Tibial nerve (tissue), 4 donors: Measurements from ENCODE around the gene ZCCHC18. TPM values are rescaled to one million over a fixed set of nuclear protein-coding genes. Genes with fewer than 3 reads are reported as not detected.
A peak's percentile ranks its signal among the peaks of the same experiment; 100 is the strongest.

Experiments used
- DNase-seq, 2 donors: peaks; one replicate each; pipeline ENCODE4 v3.0.0-alpha.2; 2019; ENCODE audit warnings: low spot score in 2 of 2
- H3K27ac ChIP-seq, 4 donors: fragments of 200-600 bp; sonication (generic) in 3 of 4; one replicate each; pipeline ENCODE4 v1.5.1; 2017 to 2019; ENCODE audit warnings: mild to moderate bottlenecking in 1 of 4
- H3K27me3 ChIP-seq, 2 donors: fragments of 200-600 bp; sonication (generic) in 1 of 2; one replicate each; pipeline versions ENCODE4 v1.5.1 to v1.6.0; 2017 to 2019
- H3K36me3 ChIP-seq, 3 donors: fragments of 200-600 bp; sonication (generic); one replicate each; pipeline ENCODE4 v1.5.1; 2018 to 2019
- H3K4me1 ChIP-seq, 4 donors: fragments of 200-600 bp; sonication (generic) in 3 of 4; one replicate each; pipeline ENCODE4 v1.5.1; 2017 to 2019
- H3K4me3 ChIP-seq, 4 donors: fragments of 200-600 bp; sonication (generic) in 3 of 4; one replicate each; pipeline ENCODE4 v1.5.1; 2017 to 2019; ENCODE audit warnings: mild to moderate bottlenecking in 1 of 4, moderate library complexity in 1 of 4
- H3K9me3 ChIP-seq, 4 donors: fragments of 200-600 bp; sonication (generic) in 3 of 4; one replicate each; pipeline ENCODE4 v1.5.1; 2017 to 2019
- CTCF ChIP-seq, 5 experiments: fragments of 200-600 bp in 3 of 5; fragments of 450-650 bp in 2 of 5; sonication (generic) in 3 of 5; IDR thresholded peaks; one replicate each; pipeline ENCODE4 v1.5.1; 2016 to 2019; ENCODE audit warnings: antibody characterized with exemption in 5 of 5, mild to moderate bottlenecking in 3 of 5, moderate library complexity in 2 of 5
- EP300 ChIP-seq, 2 donors: sonication (generic); formaldehyde crosslinking; IDR thresholded peaks; one replicate each; pipeline ENCODE4 v1.6.1; 2017; ENCODE audit warnings: antibody characterized with exemption in 2 of 2, mild to moderate bottlenecking in 1 of 2
- POLR2A ChIP-seq, 2 donors: fragments of 450-650 bp; IDR thresholded peaks; one replicate each; pipeline ENCODE4 v1.6.1; 2017; ENCODE audit warnings: antibody characterized with exemption in 2 of 2, mild to moderate bottlenecking in 2 of 2, moderate library complexity in 2 of 2
- WGBS, 2 donors: methylation state at CpG; one replicate each; pipeline ENCODE4 v1.1.5; 2018; 5-methylcytosine and 5-hydroxymethylcytosine counted together
- total RNA-seq, 4 donors: library from RNA; depleted of rRNA; stranded (reverse); fragments of >200 nt; gene quantifications; one replicate each; pipeline ENCODE4 v1.1.0, GENCODE V29; 2016

Gene ZCCHC18
- total RNA-seq, 4 donors from 2014 or later, result 1.3 to 3.3 (median 1.7) TPM

DNA sequence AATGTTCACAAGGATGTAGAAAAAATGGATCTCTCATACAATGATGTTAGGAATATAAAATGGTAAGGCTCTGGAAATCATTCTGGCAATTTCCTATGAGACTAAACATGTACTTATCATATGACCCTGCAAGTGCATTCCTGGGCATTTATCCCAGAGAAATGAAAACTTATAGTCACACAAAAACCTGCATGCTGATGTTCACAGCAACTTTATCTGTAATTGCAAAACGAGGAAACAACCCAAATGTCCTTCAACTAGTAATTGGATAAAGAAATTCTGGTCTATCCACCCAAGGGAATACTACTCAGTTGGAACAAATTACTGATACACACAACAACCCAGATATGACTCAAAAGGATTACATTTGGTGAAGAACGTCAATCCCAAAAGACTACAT, 14.5 kb downstream of the ZCCHC18 start:
- WGBS, 2 donors, result 48 to 56% methylated on average over 2 of the region's 2 CpGs
- H3K27me3 ChIP-seq, result peaks cover 0 to 12% of the 10 kb centered on the region in 2 donors
- TF ChIP-seq EP300 (IDR thresholded peaks at IDR 0.05), result no peak
- no peak for TF ChIP-seq POLR2A (IDR thresholded peaks at IDR 0.05)
- no peak for TF ChIP-seq CTCF (IDR thresholded peaks at IDR 0.05)
- H3K9me3 ChIP-seq, result no peaks in the 10 kb centered on the region
- no peak overlapping the region for H3K4me3 ChIP-seq
- H3K36me3 ChIP-seq, result peaks cover 0 to 15% (median 0%) of the 10 kb centered on the region in 3 donors
- H3K27ac ChIP-seq, result no peak overlapping the region
- no peak for DNase-seq
- no peaks in the 10 kb centered on the region for H3K4me1 ChIP-seq

DNA sequence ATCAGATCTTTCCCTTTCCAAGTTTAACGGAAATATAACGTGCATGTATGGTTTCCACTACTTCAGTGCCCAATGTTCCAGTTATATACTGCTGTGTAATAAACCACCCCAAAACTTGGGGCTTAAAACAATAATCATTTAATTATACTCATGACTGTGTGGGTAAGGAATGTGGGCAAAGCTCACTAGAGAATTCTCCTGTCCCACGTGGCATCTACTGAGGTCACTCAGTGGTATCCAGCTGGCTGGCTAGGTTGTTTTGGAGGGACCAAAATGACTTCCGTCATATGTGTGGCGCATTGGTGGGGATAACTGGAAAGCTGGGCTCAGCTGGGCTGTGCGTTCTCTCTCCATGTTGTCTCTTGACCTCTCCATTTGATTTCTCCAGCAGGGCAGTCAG, 18.5 kb downstream of the ZCCHC18 start:
- WGBS, 2 donors, result 70 to 76% methylated on average over 4 to 6 of the region's 6 CpGs

GRCh38 chrX:104134583-104135261, 22.4 kb downstream of the ZCCHC18 start:
- 68 to 82% methylated on average over 5 of the region's 5 CpGs for WGBS, 2 donors
- Histone ChIP-seq H3K4me3 (no peak overlapping the region), H3K4me1 (no peaks in the 10 kb centered on the region), H3K9me3 (no peaks in the 10 kb centered on the region), H3K27ac (no peak overlapping the region), H3K27me3 (peaks cover 0 to 21% of the 10 kb centered on the region in 2 donors), H3K36me3 (peaks cover 0 to 10% (median 0%) of the 10 kb centered on the region in 3 donors)
- DNase-seq, result no peak
- TF ChIP-seq CTCF (IDR thresholded peaks at IDR 0.05) (no peak), EP300 (IDR thresholded peaks at IDR 0.05) (no peak), POLR2A (IDR thresholded peaks at IDR 0.05) (no peak)

More for the DNA sequence above, 18.5 kb downstream of the ZCCHC18 start:
- no peak for DNase-seq
- Histone ChIP-seq H3K27me3 (peaks cover 0 to 29% of the 10 kb centered on the region in 2 donors), H3K36me3 (peaks cover 0 to 15% (median 0%) of the 10 kb centered on the region in 3 donors), H3K27ac (no peak overlapping the region), H3K9me3 (no peaks in the 10 kb centered on the region), H3K4me3 (no peak overlapping the region), H3K4me1 (no peaks in the 10 kb centered on the region)
- no peak for TF ChIP-seq POLR2A (IDR thresholded peaks at IDR 0.05)

DNA sequence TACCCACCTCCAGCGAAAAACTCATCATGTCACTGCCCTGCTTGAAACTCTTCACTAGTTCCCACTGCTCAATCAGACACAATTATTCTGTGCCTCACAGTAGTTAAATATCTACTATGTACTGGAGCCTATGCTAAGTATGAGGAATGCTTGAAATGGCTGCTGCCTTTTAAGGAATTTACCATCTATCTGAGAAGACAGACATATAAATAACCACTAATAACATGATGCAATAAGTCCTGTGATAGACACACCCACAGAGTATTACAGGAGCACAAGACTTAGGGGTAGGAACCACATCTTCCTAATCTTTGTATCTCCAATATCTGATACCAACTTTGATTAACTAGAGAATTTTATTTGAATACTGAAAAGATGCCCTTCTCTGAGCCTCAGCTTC, 23.4 kb downstream of the ZCCHC18 start:
- no peaks in the 10 kb centered on the region for H3K4me1 ChIP-seq
- 79 to 100% methylated on average over 1 of the region's 1 CpG for WGBS, 2 donors
- no peaks in the 10 kb centered on the region for H3K9me3 ChIP-seq
- TF ChIP-seq CTCF (IDR thresholded peaks at IDR 0.05), result no peak
- no peak for TF ChIP-seq POLR2A (IDR thresholded peaks at IDR 0.05)
- TF ChIP-seq EP300 (IDR thresholded peaks at IDR 0.05), result no peak
- H3K36me3 ChIP-seq, result peaks cover 0 to 3% (median 0%) of the 10 kb centered on the region in 3 donors
- DNase-seq, result no peak
- H3K27ac ChIP-seq, result no peak overlapping the region
- peaks cover 0 to 17% of the 10 kb centered on the region in 2 donors for H3K27me3 ChIP-seq
- H3K4me3 ChIP-seq, result peak overlapping the region in 1 of 4 donors; percentile 12

DNA sequence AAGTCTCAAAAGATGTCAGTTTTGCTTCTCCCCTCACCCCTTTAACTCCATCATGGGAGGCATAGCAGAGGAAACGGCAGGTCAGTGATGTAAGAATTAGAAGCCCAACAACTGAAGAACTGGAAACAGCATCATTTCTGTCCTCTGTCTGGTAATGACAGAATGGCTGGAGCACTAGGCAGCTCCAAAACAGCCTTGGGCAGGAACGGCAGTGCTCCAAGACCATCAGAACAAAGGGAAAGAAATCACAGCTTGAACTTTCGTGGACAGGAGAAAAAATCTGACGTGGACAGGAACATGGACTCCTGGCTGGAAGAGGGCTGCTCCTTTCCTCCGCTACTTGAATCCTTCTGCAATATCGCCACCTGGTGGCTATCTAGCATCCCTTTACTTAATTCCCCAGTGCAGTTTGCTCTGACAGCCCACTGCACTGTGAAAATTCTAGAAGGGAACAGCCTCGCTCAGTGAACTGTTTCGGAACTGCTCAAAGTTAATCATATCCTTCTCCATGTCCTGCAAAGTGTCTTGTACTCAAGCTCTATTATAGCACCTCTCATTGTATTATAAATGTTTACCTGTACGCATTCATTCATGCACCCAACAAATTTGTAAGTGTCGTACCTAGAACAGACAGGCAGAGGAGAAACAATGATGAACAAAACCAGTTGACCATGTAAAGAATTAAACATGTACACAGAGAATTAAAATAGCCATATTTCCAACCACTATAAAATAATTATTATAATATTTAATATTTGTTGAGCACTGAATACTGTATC, 24.1 kb downstream of the ZCCHC18 start:
- DNase-seq, result peak in 1 of 2 donors; percentile 68
- H3K4me3 ChIP-seq, result peak overlapping the region in 3 of 4 donors; percentile 12 to 43 (median 37)
- 18 to 29% methylated on average over 10 of the region's 10 CpGs for WGBS, 2 donors
- H3K27ac ChIP-seq, result peak overlapping the region in 2 of 4 donors; percentile 63 to 66
- no peaks in the 10 kb centered on the region for H3K9me3 ChIP-seq
- peaks cover 0 to 17% of the 10 kb centered on the region in 2 donors for H3K27me3 ChIP-seq
- no peaks in the 10 kb centered on the region for H3K4me1 ChIP-seq
- TF ChIP-seq POLR2A (IDR thresholded peaks at IDR 0.05) (no peak), CTCF (IDR thresholded peaks at IDR 0.05) (peak; percentile 56 to 75 (median 71))
- no peaks in the 10 kb centered on the region for H3K36me3 ChIP-seq
